Nephron (organoid): Measurements from ENCODE around the gene TBC1D5.

Experiments used
- H3K27ac Mint-ChIP-seq, 3 experiments: 2 replicates each; pipeline ENCODE4 v1.8.0; 2020; ENCODE audit warnings: mixed read lengths in 3 of 3, mild to moderate bottlenecking in 2 of 3, moderate library complexity in 1 of 3
- H3K27me3 Mint-ChIP-seq: 2 replicates; pipeline ENCODE4 v1.8.0; 2021; ENCODE audit warnings: low read depth, mild to moderate bottlenecking, moderate library complexity, mixed read lengths
- H3K36me3 Mint-ChIP-seq: 2 replicates; pipeline ENCODE4 v1.8.0; 2020; ENCODE audit warnings: low read depth, mixed read lengths
- H3K4me1 Mint-ChIP-seq: 2 replicates; pipeline ENCODE4 v1.8.0; 2020; ENCODE audit warnings: mixed read lengths
- H3K4me3 Mint-ChIP-seq, 3 experiments: 2 replicates each; pipeline ENCODE4 v1.8.0; 2020; ENCODE audit warnings: mild to moderate bottlenecking in 3 of 3, mixed read lengths in 3 of 3, moderate library complexity in 2 of 3
- H3K9me3 Mint-ChIP-seq: 2 replicates; pipeline ENCODE4 v1.8.0; 2020; ENCODE audit warnings: mixed read lengths
- TF ChIP-seq, protein P1 (sequence below), 3 experiments: fragments of 200-600 bp; sonication (generic); IDR thresholded peaks; one replicate each; pipeline ENCODE4 v1.5.0; 2021; ENCODE audit warnings: antibody characterized with exemption in 3 of 3; ENCODE audit not compliant: unreplicated experiment in 3 of 3

The TBC1D5 gene

DNA sequence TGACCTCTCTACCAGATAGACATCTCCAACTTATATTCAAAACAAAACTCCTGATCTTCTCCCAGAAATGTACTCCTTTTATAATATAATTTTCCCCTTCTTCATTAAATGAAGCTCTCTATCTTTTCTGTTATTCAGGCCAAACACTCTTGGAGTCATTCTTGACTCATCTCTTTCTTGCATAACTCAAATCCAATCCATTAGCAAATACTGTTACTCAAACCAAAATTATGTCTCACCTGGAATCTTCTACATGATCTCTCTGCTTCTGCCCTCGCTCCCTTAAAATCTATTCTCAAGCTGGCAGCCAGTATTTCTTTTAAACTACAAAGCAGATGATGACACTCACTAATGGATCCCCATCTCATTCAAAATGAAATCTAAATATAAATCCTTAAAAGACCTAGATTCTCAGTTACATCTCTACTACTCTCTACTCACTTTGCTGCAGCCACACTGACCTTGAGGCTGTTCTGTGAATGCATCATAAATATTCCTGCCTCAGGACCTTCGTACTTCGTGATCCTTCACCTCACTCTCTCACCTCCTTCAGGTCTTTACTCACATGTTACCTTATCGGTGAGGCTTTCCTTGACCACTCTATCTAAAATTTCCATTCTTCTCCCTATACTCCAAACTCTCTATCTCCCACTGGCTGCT is 160.9 kb downstream of the TBC1D5 start:
- Mint-ChIP-seq H3K27me3 (no peaks in the 10 kb centered on the region), H3K4me3 (no peak overlapping the region), H3K4me1 (peaks cover 6% of the 10 kb centered on the region), H3K27ac (no peak overlapping the region), H3K36me3 (no peaks in the 10 kb centered on the region), H3K9me3 (no peaks in the 10 kb centered on the region)
- TF ChIP-seq, protein P1, sequence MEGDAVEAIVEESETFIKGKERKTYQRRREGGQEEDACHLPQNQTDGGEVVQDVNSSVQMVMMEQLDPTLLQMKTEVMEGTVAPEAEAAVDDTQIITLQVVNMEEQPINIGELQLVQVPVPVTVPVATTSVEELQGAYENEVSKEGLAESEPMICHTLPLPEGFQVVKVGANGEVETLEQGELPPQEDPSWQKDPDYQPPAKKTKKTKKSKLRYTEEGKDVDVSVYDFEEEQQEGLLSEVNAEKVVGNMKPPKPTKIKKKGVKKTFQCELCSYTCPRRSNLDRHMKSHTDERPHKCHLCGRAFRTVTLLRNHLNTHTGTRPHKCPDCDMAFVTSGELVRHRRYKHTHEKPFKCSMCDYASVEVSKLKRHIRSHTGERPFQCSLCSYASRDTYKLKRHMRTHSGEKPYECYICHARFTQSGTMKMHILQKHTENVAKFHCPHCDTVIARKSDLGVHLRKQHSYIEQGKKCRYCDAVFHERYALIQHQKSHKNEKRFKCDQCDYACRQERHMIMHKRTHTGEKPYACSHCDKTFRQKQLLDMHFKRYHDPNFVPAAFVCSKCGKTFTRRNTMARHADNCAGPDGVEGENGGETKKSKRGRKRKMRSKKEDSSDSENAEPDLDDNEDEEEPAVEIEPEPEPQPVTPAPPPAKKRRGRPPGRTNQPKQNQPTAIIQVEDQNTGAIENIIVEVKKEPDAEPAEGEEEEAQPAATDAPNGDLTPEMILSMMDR (IDR thresholded peaks at IDR 0.05; ENCODE audit: unreplicated experiment in 3 of 3) = no peak

DNA sequence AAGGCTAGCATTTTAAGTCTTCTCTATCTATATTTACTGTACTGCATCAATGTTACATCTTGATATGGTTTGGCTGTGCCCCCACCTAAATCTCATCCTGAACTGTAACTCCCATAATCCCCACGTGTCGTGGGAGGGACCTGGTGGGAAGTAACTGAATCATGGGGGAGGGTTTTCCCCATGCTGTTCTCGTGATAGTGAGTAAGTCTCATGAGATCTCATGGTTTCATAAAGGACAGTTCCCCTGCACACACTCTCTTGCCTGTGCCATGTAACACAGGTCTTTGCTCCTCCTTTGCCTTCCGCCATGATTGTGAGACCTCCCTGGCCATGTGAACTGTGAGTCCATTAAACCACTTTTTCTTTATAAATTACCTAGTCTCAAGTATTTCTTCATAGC is 161.5 kb downstream of the TBC1D5 start:
- H3K4me1 Mint-ChIP-seq = peaks cover 6% of the 10 kb centered on the region
- H3K9me3 Mint-ChIP-seq = no peaks in the 10 kb centered on the region
- H3K4me3 Mint-ChIP-seq = no peak overlapping the region
- H3K27me3 Mint-ChIP-seq = no peaks in the 10 kb centered on the region
- TF ChIP-seq, protein P1 (IDR thresholded peaks at IDR 0.05; ENCODE audit: unreplicated experiment in 3 of 3) = no peak
- H3K27ac Mint-ChIP-seq = no peak overlapping the region
- H3K36me3 Mint-ChIP-seq = no peaks in the 10 kb centered on the region

DNA sequence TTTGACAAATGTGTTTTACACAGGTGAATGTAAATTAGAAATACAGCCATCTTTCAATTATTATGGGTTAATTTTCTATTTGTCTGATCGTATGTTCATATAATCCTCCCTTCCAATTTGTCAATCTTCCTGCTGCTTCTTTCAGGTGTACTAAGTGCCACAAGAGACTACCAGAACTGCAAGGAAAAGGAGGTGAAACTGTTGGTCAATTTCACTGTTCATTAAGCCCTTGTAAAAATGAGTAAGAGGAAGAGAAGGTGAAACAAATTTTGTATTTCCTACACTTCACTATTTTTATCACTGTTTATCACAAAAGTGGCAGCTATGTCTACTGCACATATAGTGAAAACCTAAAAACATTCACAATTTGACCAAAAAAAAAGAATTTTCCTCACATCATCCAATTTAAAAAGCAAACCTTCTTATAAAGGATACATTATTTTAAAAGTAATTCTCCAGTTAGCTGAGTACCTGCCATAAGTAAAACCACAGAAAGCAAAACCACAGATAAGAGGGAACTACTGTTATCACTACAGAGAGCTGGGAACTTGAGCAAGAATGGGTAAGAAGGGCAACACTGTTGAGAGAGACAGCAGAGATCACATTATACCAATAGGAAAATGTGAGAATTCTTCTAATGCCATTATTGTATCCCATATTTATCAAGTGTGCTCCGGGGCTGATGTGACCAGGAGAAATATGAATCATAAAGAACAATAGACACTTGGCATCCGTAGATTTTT is 163.0 kb downstream of the TBC1D5 start:
- TF ChIP-seq, protein P1 (IDR thresholded peaks at IDR 0.05; ENCODE audit: unreplicated experiment in 3 of 3) = no peak
- H3K9me3 Mint-ChIP-seq = no peaks in the 10 kb centered on the region
- peaks cover 6% of the 10 kb centered on the region for H3K4me1 Mint-ChIP-seq
- H3K27ac Mint-ChIP-seq = no peak overlapping the region
- H3K36me3 Mint-ChIP-seq = no peaks in the 10 kb centered on the region
- no peak overlapping the region for H3K4me3 Mint-ChIP-seq
- H3K27me3 Mint-ChIP-seq = no peaks in the 10 kb centered on the region

DNA sequence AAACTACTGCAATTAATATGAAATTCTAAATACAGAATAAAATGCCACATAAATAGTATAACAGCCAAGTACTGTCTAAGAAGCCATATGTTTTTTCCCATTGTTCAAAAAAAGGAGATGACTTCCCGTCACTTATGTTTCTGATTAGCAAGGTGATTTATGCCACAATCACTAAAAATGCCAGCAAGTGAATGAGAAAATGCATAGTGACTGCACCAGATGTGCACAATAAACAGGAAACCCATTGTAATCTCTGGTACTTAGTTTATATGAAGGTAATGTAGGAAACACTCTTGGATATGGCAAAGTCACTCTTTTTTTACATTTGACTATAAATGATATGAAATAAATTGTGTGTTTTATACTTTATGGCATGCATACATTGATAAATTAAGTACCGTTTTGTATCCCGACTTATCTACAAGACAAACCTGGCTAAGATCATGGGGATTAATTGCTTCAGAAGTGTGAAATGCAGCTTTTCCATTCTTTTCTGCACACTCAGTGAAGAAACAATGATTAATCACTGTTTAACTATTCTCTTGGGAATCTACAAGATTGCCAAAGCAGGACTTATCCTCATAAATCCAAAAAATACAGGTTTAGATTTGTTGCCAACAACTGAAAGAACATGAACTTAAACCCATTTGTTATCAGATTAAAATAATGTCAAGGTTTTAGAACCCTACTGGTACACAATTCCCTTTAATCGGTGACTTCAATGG is 164.5 kb downstream of the TBC1D5 start:
- H3K27ac Mint-ChIP-seq = no peak overlapping the region
- H3K4me1 Mint-ChIP-seq = peaks cover 6% of the 10 kb centered on the region
- H3K27me3 Mint-ChIP-seq = no peaks in the 10 kb centered on the region
- TF ChIP-seq, protein P1 (IDR thresholded peaks at IDR 0.05; ENCODE audit: unreplicated experiment in 3 of 3) = no peak
- no peaks in the 10 kb centered on the region for H3K9me3 Mint-ChIP-seq
- H3K4me3 Mint-ChIP-seq = no peak overlapping the region
- no peaks in the 10 kb centered on the region for H3K36me3 Mint-ChIP-seq

DNA sequence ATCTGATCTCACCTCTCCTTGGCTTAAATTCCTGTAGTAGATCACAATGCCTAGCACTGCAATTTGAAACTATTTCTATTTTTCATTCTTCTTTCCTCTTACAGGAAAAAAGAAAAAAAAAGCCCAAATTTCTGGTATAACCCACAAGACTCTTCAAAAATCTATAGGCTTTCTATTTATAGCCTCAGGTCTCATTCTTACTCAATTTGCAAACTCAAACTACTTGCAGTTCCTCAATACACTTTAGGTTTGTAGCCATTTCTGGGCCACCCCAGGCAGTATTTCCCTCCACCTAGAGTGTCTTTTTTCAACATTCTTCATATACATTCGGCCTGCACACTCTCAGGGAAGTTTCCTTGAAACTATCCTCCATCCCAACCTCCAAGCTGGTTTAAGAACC is 169.0 kb downstream of the TBC1D5 start:
- peaks cover 6% of the 10 kb centered on the region for H3K4me1 Mint-ChIP-seq
- no peaks in the 10 kb centered on the region for H3K9me3 Mint-ChIP-seq
- H3K36me3 Mint-ChIP-seq = no peaks in the 10 kb centered on the region
- no peak overlapping the region for H3K4me3 Mint-ChIP-seq
- TF ChIP-seq, protein P1 (IDR thresholded peaks at IDR 0.05; ENCODE audit: unreplicated experiment in 3 of 3) = no peak
- no peaks in the 10 kb centered on the region for H3K27me3 Mint-ChIP-seq
- no peak overlapping the region for H3K27ac Mint-ChIP-seq
